Esophagus (tissue), 2 donors: ENCODE data around the gene GIT2. TPM values are rescaled to one million over a fixed set of nuclear protein-coding genes. Genes with fewer than 3 reads are reported as not detected.
A peak's percentile ranks its signal among the peaks of the same experiment; 100 is the strongest.
"Not testable (repeated sequence)": the region's sequence is repeated elsewhere in the genome, so short reads cannot be mapped to it uniquely, and the experiment has no call there.

ENCODE experiments used
- H3K27ac ChIP-seq, 2 donors: one replicate each; pipeline ENCODE4 v1.5.1; 2013; ENCODE audit warnings: low read depth in 2 of 2, mild to moderate bottlenecking in 2 of 2, inconsistent platforms in 1 of 2, low read length in 1 of 2, moderate library complexity in 1 of 2
- H3K27me3 ChIP-seq, 2 donors: one replicate each; pipeline ENCODE4 v1.6.1; 2013; ENCODE audit warnings: low read length in 2 of 2, control low read depth in 1 of 2, mild to moderate bottlenecking in 1 of 2; ENCODE audit not compliant: insufficient read depth in 2 of 2, control insufficient read depth in 1 of 2
- H3K36me3 ChIP-seq, 2 donors: one replicate each; pipeline ENCODE4 v1.6.1; 2013; ENCODE audit warnings: low read length in 1 of 2; ENCODE audit not compliant: control insufficient read depth in 2 of 2, insufficient read depth in 2 of 2
- H3K4me1 ChIP-seq, 2 donors: one replicate each; pipeline ENCODE4 v1.6.1; 2013; ENCODE audit warnings: low read length in 1 of 2; ENCODE audit not compliant: control insufficient read depth in 2 of 2, insufficient read depth in 2 of 2
- H3K4me3 ChIP-seq, 2 donors: one replicate each; pipeline ENCODE4 v1.5.1; 2013; ENCODE audit warnings: low read length in 2 of 2, mild to moderate bottlenecking in 2 of 2, low read depth in 1 of 2, moderate library complexity in 1 of 2
- H3K9me3 ChIP-seq, 2 donors: one replicate each; pipeline ENCODE4 v1.6.1; 2013; ENCODE audit warnings: mild to moderate bottlenecking in 2 of 2, low read depth in 1 of 2, low read length in 1 of 2, moderate library complexity in 1 of 2; ENCODE audit not compliant: control insufficient read depth in 2 of 2, insufficient read depth in 1 of 2
- WGBS, 2 donors: extraction: QIAGEN DNeasy Blood & Tissue Kit; methylation state at CpG; one replicate each; pipeline ENCODE4 v1.1.7; 2013; 5-methylcytosine and 5-hydroxymethylcytosine counted together
- polyA plus RNA-seq, 2 donors: library from polyadenylated mRNA; stranded (reverse); fragments of 200-250 nt; gene quantifications; one replicate each; pipeline ENCODE4 v1.2.3, GENCODE V29; 2013
- donor health status: healthy with polysubstance abuse.
- donor health status: Bipolar disorder and iron deficiency.

Gene GIT2
- polyA plus RNA-seq, 2 donors: 7.4 to 10.6 TPM

GRCh38 chr12:109905301-109905700 lies 90.9 kb downstream of the GIT2 start:
- Histone ChIP-seq H3K36me3 (peaks cover 34 to 48% of the 10 kb centered on the region in 2 donors), H3K27ac (no peak overlapping the region), H3K9me3 (no peaks in the 10 kb centered on the region), H3K4me3 (no peak overlapping the region), H3K27me3 (no peaks in the 10 kb centered on the region), H3K4me1 (no peaks in the 10 kb centered on the region)
- WGBS, 2 donors: 89 to 90% methylated on average over 10 of the region's 10 CpGs

DNA sequence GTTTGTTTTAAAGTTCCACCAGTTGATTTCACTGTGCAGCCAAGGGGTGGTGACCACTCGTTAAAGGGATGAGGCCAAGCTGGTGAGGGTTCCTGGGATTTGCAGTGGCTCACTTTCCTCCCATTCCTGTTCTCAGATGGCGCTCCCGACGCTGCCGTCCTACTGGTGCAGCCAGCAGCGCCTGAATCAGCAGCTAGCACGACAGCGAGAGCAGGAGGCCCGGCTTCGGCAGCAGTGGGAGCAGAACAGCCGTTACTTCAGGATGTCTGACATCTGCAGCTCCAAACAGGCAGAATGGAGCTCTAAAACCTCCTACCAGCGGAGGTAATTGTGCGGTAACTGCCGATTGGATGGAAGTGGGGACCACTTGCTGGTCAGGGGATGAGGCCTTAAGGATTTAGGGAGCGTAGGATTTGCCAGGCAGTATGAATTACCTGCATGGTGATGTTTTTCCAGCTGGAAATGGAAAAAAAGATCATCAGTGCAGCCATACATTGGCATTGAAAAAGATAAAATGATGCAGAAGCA lies 93.2 kb downstream of the GIT2 start:
- 86 to 88% methylated on average over 15 of the region's 15 CpGs for WGBS, 2 donors

GRCh38 chr12:109900752-109901580 lies 95.2 kb downstream of the GIT2 start:
- H3K27ac ChIP-seq: peak overlapping the region; percentile 73 to 90
- H3K4me3 ChIP-seq: peak overlapping the region; percentile 82 to 84
- H3K9me3 ChIP-seq: no peaks in the 10 kb centered on the region
- no peaks in the 10 kb centered on the region for H3K27me3 ChIP-seq
- peaks cover 20 to 25% of the 10 kb centered on the region in 2 donors for H3K36me3 ChIP-seq
- 3 to 4% methylated on average over 16 of the region's 16 CpGs for WGBS, 2 donors
- no peaks in the 10 kb centered on the region for H3K4me1 ChIP-seq

More for the DNA sequence above, 93.2 kb downstream of the GIT2 start:
- Histone ChIP-seq H3K4me1 (no peaks in the 10 kb centered on the region), H3K36me3 (peaks cover 34 to 36% of the 10 kb centered on the region in 2 donors), H3K9me3 (no peaks in the 10 kb centered on the region), H3K27me3 (no peaks in the 10 kb centered on the region), H3K27ac (no peak overlapping the region), H3K4me3 (no peak overlapping the region)

DNA sequence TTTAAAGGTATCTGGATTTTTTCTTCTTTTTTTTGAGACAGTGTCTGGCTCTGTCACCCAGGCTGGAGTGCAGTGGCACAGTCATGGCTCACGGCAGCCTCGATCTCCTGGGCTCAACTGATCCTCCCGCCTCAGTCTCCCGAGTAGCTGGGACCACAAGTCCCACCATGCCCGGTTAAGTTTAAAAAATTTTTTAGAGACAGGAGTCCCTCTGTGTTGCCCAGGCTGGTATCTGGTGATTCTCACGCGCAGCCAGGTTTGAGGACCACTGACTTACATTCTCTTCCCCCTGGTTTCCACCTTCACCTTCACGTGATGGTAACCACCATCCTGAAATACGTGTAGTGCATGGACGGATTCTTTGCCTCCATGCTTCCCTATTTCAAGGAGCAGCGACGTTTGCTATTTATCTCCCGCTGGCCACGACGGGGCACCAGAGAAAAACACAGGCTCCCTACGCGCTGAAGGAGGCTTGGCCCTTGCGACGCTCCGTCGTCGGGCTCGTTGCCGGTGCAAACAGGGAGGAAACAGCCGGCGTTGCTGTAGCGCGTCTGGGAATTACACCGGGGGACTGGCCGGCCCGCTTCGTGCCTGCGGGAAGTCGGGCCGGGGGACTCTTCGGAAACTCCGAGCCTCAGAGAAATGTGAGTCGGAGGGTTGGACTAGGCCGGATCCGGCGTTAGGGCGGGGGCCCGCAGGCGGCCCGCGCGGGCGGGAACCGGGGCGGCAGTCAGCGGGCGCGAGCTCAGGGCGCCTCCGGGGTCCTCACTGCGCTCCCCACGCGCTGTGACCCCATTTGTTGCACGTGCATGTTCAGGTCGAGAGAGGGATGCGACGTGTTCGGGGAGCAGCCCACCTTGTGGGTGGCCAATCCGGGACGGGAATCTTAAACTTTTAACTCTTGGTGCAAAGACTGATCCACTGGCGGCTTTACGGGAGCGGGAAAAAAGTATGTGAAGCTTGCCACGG lies 96.1 kb downstream of the GIT2 start, which contains the start of gene TCHP:
Gene TCHP (plus strand): TSS at position 492 of the 969 bp plus-strand sequence. CDS start 2,753 bp downstream, outside the sequence.
- H3K27me3 ChIP-seq: no peaks in the 10 kb centered on the region
- H3K9me3 ChIP-seq: no peaks in the 10 kb centered on the region
- 1% methylated on average over 69 of the region's 69 CpGs for WGBS, 2 donors
- H3K27ac ChIP-seq: peak within 1 kb of the TSS; percentile 73 to 90
- H3K4me1 ChIP-seq: no peaks in the 10 kb centered on the region
- peaks cover 14 to 18% of the 10 kb centered on the region in 2 donors for H3K36me3 ChIP-seq
- peak within 1 kb of the TSS; percentile 82 to 84 for H3K4me3 ChIP-seq

GRCh38 chr12:109899345-109899744 lies 96.8 kb downstream of the GIT2 start:
- H3K4me3 ChIP-seq: peak overlapping the region in 1 of 2 donors; percentile 84
- 85 to 88% methylated on average over 15 of the region's 15 CpGs for WGBS, 2 donors
- not testable (repeated sequence) for H3K27me3 ChIP-seq, H3K4me1 ChIP-seq, H3K9me3 ChIP-seq
- H3K36me3 ChIP-seq: peaks cover 12 to 13% of the 10 kb centered on the region in 2 donors
- peak overlapping the region in 1 of 2 donors; percentile 90 for H3K27ac ChIP-seq

- H3K36me3 ChIP-seq: no peaks in the 10 kb centered on the region
- H3K4me3 ChIP-seq: no peak overlapping the region
- peak overlapping the region in 1 of 2 donors; percentile 33 for H3K27ac ChIP-seq
- 85 to 86% methylated on average over 6 of the region's 6 CpGs for WGBS, 2 donors
- peaks cover 0 to 6% of the 10 kb centered on the region in 2 donors for H3K4me1 ChIP-seq
- H3K27me3 ChIP-seq: no peaks in the 10 kb centered on the region
- no peaks in the 10 kb centered on the region for H3K9me3 ChIP-seq
Observed at GRCh38 chr12:109897029-109897428, 99.1 kb downstream of the GIT2 start.

GRCh38 chr12:109896188-109896587 lies 100.0 kb downstream of the GIT2 start:
- Histone ChIP-seq H3K27ac (peak overlapping the region in 1 of 2 donors; percentile 52), H3K27me3 (no peaks in the 10 kb centered on the region), H3K4me3 (no peak overlapping the region), H3K4me1 (peaks cover 0 to 6% of the 10 kb centered on the region in 2 donors), H3K36me3 (no peaks in the 10 kb centered on the region), H3K9me3 (no peaks in the 10 kb centered on the region)
- 88 to 92% methylated on average over 6 of the region's 6 CpGs for WGBS, 2 donors

DNA sequence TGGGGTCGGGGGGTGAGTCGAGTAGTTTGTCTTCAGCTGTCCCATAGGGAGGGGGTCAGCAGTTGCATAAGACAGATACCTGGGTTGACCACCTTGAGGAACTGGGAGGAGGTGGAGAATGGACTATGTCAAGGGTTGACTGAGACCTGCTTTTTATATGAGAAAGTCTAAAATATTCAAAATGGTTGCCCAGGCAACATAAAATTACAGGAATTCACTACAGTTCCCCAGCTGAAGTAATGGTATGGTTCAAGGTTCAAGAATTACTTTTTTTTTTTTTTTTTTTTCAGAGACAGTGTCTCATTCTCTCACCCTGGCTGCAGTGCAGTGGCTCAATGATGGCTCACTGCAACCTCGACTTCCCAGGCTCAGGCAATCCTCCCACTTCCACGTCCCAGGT lies 101.2 kb downstream of the GIT2 start:
- 70 to 72% methylated on average over 4 of the region's 4 CpGs for whole genome bisulfite sequencing, 2 donors
- Histone ChIP-seq H3K27ac (no peak overlapping the region), H3K4me1 (peaks cover 0 to 6% of the 10 kb centered on the region in 2 donors), H3K9me3 (no peaks in the 10 kb centered on the region), H3K27me3 (no peaks in the 10 kb centered on the region), H3K4me3 (no peak overlapping the region), H3K36me3 (no peaks in the 10 kb centered on the region)
